Pons (tissue), 1 donor: Measurements from ENCODE around the gene GPR6.

Experiments used
- DNase-seq: peaks from one replicate; pipeline ENCODE4 v3.0.0-alpha.2; 2016; ENCODE audit warnings: low spot score

The GPR6 gene, protein sequence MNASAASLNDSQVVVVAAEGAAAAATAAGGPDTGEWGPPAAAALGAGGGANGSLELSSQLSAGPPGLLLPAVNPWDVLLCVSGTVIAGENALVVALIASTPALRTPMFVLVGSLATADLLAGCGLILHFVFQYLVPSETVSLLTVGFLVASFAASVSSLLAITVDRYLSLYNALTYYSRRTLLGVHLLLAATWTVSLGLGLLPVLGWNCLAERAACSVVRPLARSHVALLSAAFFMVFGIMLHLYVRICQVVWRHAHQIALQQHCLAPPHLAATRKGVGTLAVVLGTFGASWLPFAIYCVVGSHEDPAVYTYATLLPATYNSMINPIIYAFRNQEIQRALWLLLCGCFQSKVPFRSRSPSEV

GRCh38 chr6:109978174-109979032 is at the start of gene GPR6:
TSS of gene GPR6 (plus strand) at chr6:109978311. CDS start at chr6:109979113, 802 bp downstream.
- no peak for DNase-seq

DNA sequence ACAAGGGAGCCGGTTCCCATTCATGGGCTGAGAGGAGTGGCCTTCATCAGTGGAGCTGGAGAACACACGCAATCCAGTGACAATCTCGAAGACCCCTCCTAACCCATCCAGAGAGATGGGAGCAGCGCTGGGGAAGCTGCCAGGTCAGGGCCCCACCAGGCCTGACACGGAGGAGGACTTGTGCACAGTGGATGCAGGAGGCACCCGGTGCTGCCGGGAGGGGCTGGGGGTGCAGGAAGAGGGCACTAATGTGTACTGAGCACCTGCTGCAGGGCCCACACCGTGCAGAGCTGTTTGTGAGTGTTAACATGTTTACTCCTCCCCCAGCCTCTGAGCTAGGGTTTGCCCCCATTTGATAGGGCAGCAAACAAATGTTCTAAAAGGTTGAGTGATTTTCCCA is 43.8 kb upstream of the GPR6 start:
- DNase-seq, result no peak

- no peak for DNase-seq
Observed at GRCh38 chr6:109939654-109940053, 38.5 kb upstream of the GPR6 start.

GRCh38 chr6:109944448-109944847 is 33.7 kb upstream of the GPR6 start:
- DNase-seq, result no peak

- DNase-seq, result no peak
Observed at GRCh38 chr6:109945091-109945490, 33.0 kb upstream of the GPR6 start.

DNA sequence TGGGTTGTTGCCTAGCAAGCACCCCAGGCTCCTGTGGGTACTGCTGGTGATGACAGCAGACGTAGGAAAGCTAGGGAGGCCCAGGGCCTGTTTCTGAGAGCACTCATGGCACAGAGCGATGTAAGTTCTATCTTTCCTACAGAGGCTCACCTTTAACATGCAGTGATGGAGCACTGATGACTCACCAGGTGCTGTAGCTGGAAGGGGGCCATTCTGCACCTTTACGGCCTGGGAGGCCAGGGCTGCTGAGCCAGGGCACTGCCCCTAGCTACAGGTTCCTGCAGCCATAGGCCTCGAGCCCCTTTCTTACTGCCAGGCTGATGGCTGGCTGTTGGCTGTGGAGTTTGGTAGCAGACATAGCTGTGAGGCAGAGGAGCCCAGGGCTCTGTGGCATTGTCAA is 31.1 kb upstream of the GPR6 start:
- no peak for DNase-seq

DNA sequence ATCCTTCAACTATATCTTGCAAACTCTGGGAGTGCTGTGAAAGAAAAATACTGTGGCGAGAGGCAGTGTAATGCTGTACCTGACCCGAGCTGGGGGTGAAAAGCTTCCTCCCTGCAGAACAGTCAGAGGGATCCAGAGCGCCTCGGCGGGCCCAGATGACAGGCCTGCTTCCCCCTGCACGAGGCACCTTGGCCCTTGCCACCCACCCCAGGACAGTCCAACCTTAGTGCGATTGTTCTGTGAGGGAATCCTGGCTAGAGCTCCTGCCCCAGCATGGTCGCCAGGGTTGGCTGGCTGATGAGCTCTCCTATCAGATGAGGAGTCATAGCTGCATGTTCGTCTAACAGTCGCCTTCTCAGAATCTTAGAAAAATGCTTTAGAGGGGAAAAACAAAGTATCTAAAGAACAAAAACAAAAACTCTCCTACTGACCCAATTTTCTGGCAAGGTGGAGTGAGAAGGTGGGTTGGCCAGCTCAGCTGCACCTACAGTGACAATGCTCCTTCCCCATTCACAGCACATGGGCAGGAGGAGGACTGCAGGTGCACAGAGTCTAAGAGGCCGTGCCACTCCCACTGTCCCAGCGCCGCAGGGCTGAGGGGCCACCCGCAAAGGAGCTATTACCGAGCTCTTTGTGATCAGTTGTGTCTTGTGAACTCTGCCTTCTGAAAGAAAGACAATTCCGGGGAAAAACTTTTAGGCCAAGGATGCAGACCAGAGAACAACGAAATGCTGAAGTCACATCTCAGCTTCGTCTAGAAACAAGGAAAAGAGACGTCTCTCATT is 28.6 kb upstream of the GPR6 start:
- DNase-seq, result no peak

DNA sequence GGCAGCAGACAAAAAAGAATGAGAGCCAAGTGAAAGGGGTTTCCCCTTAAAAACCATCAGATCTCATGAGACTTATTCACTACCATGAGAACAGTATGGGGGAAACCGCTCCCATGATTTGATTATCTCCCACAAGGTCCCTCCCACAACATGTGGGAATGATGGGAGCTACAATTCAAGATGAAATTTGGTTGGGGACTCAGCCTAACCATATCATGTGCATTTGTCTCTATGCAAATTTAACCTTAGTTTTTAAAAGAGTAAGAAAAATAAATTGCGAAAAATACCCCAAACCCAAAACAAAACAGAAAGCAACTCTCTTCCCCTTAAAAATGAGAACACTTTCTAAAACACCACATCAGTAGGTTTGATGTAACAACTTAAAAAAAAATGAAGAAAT is 22.6 kb upstream of the GPR6 start:
- no peak for DNase-seq

DNA sequence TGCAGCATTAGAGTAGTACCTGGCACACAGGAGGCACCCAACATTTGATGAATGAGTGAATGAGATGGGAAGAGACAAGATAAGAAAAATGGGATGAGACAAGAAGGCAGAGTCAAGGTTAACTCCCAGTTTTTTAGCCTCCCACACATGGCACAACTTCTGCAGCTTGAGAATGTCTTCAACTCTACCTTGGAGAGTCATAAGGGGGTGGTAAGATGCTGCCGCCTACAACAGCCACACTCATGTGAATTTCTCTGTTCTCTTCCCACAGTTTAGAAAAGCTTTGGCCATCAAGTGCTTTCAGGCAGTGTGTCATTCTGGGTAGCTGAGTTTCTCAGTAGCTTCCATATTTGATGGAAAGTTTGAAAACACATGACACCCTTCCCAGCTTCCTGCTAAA is 19.5 kb upstream of the GPR6 start:
- no peak for DNase-seq

DNA sequence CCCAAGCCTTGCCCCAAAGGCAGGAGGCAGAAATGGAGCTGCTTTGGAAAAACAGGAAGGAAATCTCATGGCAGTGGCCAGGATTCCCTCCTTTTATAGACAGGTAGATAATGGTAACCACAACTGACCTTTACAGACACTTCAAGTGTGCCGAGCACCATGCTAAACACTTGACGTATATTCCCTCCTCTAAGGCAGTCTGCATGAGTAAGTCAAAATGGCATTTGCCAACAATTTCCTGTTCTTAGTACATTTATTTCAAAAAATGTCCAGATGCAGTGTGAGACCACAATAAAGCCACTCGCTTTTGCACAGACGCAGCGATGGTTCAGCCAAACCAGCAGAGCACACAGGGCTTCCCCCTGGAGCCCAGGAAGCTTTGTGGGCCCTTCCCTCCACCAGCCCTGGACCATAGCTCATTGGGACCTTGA is 16.5 kb upstream of the GPR6 start:
- no peak for DNase-seq

DNA sequence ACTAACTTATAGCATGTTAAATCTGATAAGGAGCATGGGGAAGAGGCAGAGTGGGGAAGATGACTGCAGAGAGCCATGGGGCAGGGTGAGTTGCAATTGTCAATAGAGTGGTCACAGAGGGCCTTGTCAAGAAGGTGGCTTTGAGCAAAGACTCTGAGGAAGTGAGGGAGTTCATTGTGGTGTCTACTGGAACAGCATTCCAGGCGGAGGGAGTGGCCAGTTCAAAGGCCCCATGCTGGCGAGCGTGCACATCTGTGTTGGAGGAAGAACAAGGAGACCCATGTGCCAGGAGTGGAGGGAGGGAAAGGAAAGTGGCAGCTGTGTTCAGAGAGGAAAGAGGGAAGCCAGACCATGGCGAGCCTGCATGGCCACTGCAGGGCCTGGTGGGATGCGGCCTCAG is 15.8 kb upstream of the GPR6 start:
- DNase-seq, result no peak

DNA sequence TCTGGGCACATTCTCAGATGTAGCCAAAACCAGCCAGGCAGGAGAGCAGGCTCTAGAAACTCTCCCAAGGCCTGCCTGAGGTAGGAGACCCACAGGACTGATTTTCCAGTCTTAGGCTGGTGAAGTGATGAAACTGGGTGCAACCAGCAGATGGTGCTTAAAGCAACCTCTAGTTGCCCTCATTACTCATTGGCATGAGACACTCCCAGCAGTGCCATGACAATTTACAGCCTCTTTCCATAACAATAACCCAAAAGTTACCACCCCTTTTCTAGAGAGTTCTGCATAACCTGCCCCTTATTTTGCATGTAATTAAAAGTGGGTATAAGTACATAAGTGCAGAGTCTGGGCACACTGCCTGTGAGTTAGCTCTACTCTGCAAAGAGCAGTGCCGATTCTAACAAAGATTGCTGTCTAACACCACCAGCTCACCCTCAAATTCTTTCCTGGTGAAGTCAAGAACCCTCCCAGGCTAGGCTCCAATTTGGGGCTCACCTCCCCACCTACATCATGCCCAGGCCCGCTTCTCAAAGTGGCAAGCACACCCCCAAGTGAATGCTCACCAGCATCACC is 14.4 kb upstream of the GPR6 start:
- no peak for DNase-seq

- DNase-seq, result no peak
Observed at GRCh38 chr6:109964949-109965348, 13.2 kb upstream of the GPR6 start.

DNA sequence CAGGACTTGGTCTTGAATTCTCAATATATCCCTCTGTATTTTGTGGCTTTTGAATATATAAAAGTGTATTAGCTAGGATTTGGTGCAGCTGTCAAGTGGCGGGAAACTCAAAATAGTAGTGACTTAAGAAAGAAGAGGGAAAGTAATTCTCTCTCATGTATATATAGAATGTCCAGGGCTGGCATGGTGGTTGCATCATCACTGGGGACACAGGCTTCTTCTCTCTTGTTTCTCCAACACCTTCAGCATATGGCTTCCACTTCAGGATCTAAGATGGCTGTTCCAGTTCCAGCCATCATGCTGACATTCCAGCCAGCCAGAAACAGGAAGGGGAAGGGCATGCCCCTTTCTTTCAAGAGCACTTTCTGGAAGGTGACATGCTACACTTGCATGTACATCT is 11.8 kb upstream of the GPR6 start:
- no peak for DNase-seq

GRCh38 chr6:109977791-109978173 is 329 bp upstream of the GPR6 start:
- no peak for DNase-seq

DNA sequence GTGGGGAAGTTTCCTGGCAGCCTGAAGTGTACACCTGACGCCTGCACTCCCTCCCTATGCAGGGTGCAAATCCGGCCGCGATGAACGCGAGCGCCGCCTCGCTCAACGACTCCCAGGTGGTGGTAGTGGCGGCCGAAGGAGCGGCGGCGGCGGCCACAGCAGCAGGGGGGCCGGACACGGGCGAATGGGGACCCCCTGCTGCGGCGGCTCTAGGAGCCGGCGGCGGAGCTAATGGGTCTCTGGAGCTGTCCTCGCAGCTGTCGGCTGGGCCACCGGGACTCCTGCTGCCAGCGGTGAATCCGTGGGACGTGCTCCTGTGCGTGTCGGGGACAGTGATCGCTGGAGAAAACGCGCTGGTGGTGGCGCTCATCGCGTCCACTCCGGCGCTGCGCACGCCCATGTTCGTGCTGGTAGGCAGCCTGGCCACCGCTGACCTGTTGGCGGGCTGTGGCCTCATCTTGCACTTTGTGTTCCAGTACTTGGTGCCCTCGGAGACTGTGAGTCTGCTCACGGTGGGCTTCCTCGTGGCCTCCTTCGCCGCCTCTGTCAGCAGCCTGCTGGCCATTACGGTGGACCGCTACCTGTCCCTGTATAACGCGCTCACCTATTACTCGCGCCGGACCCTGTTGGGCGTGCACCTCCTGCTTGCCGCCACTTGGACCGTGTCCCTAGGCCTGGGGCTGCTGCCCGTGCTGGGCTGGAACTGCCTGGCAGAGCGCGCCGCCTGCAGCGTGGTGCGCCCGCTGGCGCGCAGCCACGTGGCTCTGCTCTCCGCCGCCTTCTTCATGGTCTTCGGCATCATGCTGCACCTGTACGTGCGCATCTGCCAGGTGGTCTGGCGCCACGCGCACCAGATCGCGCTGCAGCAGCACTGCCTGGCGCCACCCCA is 1.2 kb downstream of the GPR6 start:
- no peak for DNase-seq

DNA sequence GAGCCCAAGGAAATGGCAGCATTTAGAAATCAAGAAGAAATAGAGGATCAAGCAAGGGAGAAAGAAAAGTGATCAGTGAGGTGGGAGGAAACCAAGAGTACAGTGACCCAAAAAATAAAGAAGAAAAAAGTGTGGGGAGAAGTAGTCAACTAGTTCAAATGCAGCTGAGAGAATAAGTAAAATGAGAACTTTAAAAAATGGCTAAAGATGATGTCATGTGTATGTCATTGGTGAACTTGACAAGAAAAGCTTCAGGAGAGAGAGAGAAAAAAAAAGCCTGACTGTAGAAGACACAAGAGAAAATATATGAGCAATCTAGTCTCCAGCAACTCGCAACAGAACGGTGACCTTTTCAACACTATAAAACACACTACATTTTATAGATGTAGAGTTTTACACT is 6.3 kb downstream of the GPR6 start:
- DNase-seq, result no peak

DNA sequence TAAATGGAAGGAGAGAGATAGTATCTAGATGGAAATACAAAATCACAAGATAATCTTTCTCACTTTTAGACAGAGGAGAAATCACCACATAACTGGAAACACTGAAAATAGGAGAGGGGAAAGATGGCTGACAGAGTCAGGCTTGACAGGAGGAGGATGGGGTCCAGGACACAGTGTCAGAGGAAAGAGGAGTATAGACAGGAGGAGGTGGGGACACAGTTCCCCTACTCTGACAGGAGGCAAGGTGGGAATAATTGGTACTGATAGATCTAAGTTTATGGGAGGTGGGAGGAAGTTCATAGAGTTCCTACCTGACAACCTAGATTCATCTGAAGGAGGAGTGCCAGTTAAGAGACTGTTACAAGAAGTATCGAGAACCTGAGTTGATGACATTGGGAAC is 9.1 kb downstream of the GPR6 start:
- no peak for DNase-seq

DNA sequence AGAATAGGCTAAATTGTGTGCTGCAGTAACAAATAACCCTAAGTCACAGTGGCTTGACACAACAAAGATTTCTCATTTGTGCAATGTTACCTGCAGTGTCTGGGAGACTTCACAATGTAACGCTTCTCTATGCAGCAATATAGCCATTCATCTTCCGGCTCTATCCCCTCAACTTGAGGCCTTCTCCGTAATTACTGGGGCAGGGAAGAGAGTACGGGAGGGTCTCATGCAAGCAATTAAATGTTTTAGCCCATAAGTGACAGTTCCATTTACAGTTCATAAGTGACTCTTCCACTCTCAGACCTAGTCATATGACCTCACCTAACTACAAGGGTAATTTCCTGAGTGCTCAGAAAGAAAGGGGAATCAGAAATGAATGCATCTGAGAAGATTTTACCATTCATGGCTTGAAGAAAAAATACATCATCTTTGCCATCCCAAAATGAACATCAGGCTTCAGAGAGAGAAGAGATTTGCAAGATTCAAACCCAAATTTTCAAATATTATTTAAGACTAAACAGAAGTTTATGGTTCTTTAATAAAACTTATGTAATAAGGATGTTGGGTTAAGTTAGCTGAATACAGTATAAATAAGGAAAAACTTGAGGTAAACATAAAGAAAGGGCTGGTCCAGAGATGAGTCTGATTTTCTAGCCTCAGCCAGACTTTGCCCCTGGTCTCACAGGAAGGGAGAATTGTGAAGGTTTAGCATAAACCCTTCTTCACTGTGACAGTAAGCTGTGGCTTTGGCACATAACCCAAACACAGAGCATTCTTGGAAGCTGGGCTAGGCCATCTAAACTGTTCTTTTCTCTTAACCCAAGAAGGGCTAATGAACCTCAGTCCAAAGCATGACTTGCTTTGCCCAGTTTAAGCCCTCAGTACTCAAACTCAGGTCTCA is 13.3 kb downstream of the GPR6 start:
- no peak for DNase-seq

GRCh38 chr6:109998159-109998785 is 20.2 kb downstream of the GPR6 start:
- DNase-seq, result no peak
